BLaER1 (cell line): ENCODE results near the gene IL4.

Source experiments
- H3K27ac ChIP-seq: shearing (Covaris generic); formaldehyde crosslinking; 2 replicates; pipeline ENCODE4 v1.8.1; 2022
- H3K27me3 ChIP-seq: shearing (Covaris generic); formaldehyde crosslinking; 2 replicates; pipeline ENCODE4 v1.8.1; 2022
- H3K36me3 ChIP-seq: shearing (Covaris generic); formaldehyde crosslinking; 2 replicates; pipeline ENCODE4 v1.8.1; 2022
- H3K4me1 ChIP-seq: shearing (Covaris generic); formaldehyde crosslinking; 2 replicates; pipeline ENCODE4 v1.8.1; 2022
- H3K4me2 ChIP-seq: shearing (Covaris generic); formaldehyde crosslinking; 2 replicates; pipeline ENCODE4 v1.8.1; 2022
- H3K4me3 ChIP-seq: shearing (Covaris generic); formaldehyde crosslinking; 2 replicates; pipeline ENCODE4 v1.8.1; 2022
- H3K9ac ChIP-seq: shearing (Covaris generic); formaldehyde crosslinking; 2 replicates; pipeline ENCODE4 v1.8.1; 2022
- H3K9me3 ChIP-seq: shearing (Covaris generic); formaldehyde crosslinking; 2 replicates; pipeline ENCODE4 v1.8.1; 2022
- H4K20me1 ChIP-seq: shearing (Covaris generic); formaldehyde crosslinking; 2 replicates; pipeline ENCODE4 v1.8.1; 2022
- Cebpa-rat ChIP-seq: shearing (Covaris generic); IDR thresholded peaks from 2 replicates; pipeline ENCODE4 v1.8.1; 2022

IL4 gene

GRCh38 chr5:132664696-132665209 is 9.0 kb upstream of the IL4 start:
- H4K20me1 ChIP-seq: no peaks in the 10 kb centered on the region
- H3K9me3 ChIP-seq: no peaks in the 10 kb centered on the region
- TF ChIP-seq Cebpa-rat: no peak
- H3K4me2 ChIP-seq: peak overlapping the region; percentile 81; the same call in 1 of the 2 replicates
- peaks cover 49% of the 10 kb centered on the region for H3K4me1 ChIP-seq
- H3K36me3 ChIP-seq: no peaks in the 10 kb centered on the region
- no peak overlapping the region for H3K9ac ChIP-seq
- H3K4me3 ChIP-seq: no peak overlapping the region
- no peak overlapping the region for H3K27ac ChIP-seq
- no peaks in the 10 kb centered on the region for H3K27me3 ChIP-seq

- H3K4me3 ChIP-seq: no peak overlapping the region
- no peak overlapping the region for H3K4me2 ChIP-seq
- no peak overlapping the region for H3K9ac ChIP-seq
- H3K27me3 ChIP-seq: no peaks in the 10 kb centered on the region
- H3K9me3 ChIP-seq: no peaks in the 10 kb centered on the region
- no peak overlapping the region for H3K27ac ChIP-seq
- H3K4me1 ChIP-seq: peaks cover 44% of the 10 kb centered on the region
- no peaks in the 10 kb centered on the region for H4K20me1 ChIP-seq
- no peaks in the 10 kb centered on the region for H3K36me3 ChIP-seq
- TF ChIP-seq Cebpa-rat: no peak
Observed at GRCh38 chr5:132665574-132666080, 8.2 kb upstream of the IL4 start.

- H3K9ac ChIP-seq: no peak overlapping the region
- H3K4me3 ChIP-seq: no peak overlapping the region
- no peaks in the 10 kb centered on the region for H4K20me1 ChIP-seq
- H3K36me3 ChIP-seq: no peaks in the 10 kb centered on the region
- H3K4me1 ChIP-seq: peaks cover 36% of the 10 kb centered on the region
- no peak overlapping the region for H3K4me2 ChIP-seq
- no peaks in the 10 kb centered on the region for H3K9me3 ChIP-seq
- H3K27ac ChIP-seq: no peak overlapping the region
- H3K27me3 ChIP-seq: no peaks in the 10 kb centered on the region
- no peak for TF ChIP-seq Cebpa-rat
Observed at GRCh38 chr5:132666310-132667123, 7.3 kb upstream of the IL4 start.

GRCh38 chr5:132667309-132667708 is 6.5 kb upstream of the IL4 start:
- H4K20me1 ChIP-seq: no peaks in the 10 kb centered on the region
- peaks cover 28% of the 10 kb centered on the region for H3K4me1 ChIP-seq
- no peaks in the 10 kb centered on the region for H3K36me3 ChIP-seq
- no peak overlapping the region for H3K27ac ChIP-seq
- no peak for TF ChIP-seq Cebpa-rat
- H3K27me3 ChIP-seq: no peaks in the 10 kb centered on the region
- H3K4me2 ChIP-seq: no peak overlapping the region
- H3K4me3 ChIP-seq: no peak overlapping the region
- no peak overlapping the region for H3K9ac ChIP-seq
- H3K9me3 ChIP-seq: no peaks in the 10 kb centered on the region

GRCh38 chr5:132667761-132668705 is 5.8 kb upstream of the IL4 start:
- no peaks in the 10 kb centered on the region for H3K27me3 ChIP-seq
- H3K4me3 ChIP-seq: no peak overlapping the region
- peaks cover 20% of the 10 kb centered on the region for H3K4me1 ChIP-seq
- no peaks in the 10 kb centered on the region for H3K36me3 ChIP-seq
- no peaks in the 10 kb centered on the region for H4K20me1 ChIP-seq
- no peaks in the 10 kb centered on the region for H3K9me3 ChIP-seq
- no peak overlapping the region for H3K4me2 ChIP-seq
- no peak overlapping the region for H3K9ac ChIP-seq
- H3K27ac ChIP-seq: no peak overlapping the region
- no peak for TF ChIP-seq Cebpa-rat

GRCh38 chr5:132668706-132669454 is 4.9 kb upstream of the IL4 start:
- H4K20me1 ChIP-seq: no peaks in the 10 kb centered on the region
- H3K4me1 ChIP-seq: peaks cover 12% of the 10 kb centered on the region
- H3K27ac ChIP-seq: no peak overlapping the region
- no peak for TF ChIP-seq Cebpa-rat
- no peak overlapping the region for H3K9ac ChIP-seq
- H3K4me3 ChIP-seq: no peak overlapping the region
- no peaks in the 10 kb centered on the region for H3K36me3 ChIP-seq
- H3K9me3 ChIP-seq: no peaks in the 10 kb centered on the region
- no peaks in the 10 kb centered on the region for H3K27me3 ChIP-seq
- H3K4me2 ChIP-seq: no peak overlapping the region

GRCh38 chr5:132669455-132669820 is 4.4 kb upstream of the IL4 start:
- no peak overlapping the region for H3K4me3 ChIP-seq
- H3K27ac ChIP-seq: no peak overlapping the region
- TF ChIP-seq Cebpa-rat: no peak
- H3K4me1 ChIP-seq: peaks cover 6% of the 10 kb centered on the region
- no peak overlapping the region for H3K4me2 ChIP-seq
- H3K36me3 ChIP-seq: no peaks in the 10 kb centered on the region
- no peaks in the 10 kb centered on the region for H3K9me3 ChIP-seq
- no peaks in the 10 kb centered on the region for H3K27me3 ChIP-seq
- no peaks in the 10 kb centered on the region for H4K20me1 ChIP-seq
- H3K9ac ChIP-seq: no peak overlapping the region

GRCh38 chr5:132669966-132670882 is 3.6 kb upstream of the IL4 start:
- no peaks in the 10 kb centered on the region for H3K4me1 ChIP-seq
- no peaks in the 10 kb centered on the region for H3K36me3 ChIP-seq
- no peak for TF ChIP-seq Cebpa-rat
- no peaks in the 10 kb centered on the region for H3K9me3 ChIP-seq
- H4K20me1 ChIP-seq: no peaks in the 10 kb centered on the region
- no peak overlapping the region for H3K27ac ChIP-seq
- H3K4me2 ChIP-seq: no peak overlapping the region
- H3K4me3 ChIP-seq: no peak overlapping the region
- no peaks in the 10 kb centered on the region for H3K27me3 ChIP-seq
- H3K9ac ChIP-seq: no peak overlapping the region
